ENCODE data around the gene LDB2.
"Not testable (repeated sequence)": the region's sequence is repeated elsewhere in the genome, so short reads cannot be mapped to it uniquely, and the experiment has no call there.

The LDB2 gene

DNA sequence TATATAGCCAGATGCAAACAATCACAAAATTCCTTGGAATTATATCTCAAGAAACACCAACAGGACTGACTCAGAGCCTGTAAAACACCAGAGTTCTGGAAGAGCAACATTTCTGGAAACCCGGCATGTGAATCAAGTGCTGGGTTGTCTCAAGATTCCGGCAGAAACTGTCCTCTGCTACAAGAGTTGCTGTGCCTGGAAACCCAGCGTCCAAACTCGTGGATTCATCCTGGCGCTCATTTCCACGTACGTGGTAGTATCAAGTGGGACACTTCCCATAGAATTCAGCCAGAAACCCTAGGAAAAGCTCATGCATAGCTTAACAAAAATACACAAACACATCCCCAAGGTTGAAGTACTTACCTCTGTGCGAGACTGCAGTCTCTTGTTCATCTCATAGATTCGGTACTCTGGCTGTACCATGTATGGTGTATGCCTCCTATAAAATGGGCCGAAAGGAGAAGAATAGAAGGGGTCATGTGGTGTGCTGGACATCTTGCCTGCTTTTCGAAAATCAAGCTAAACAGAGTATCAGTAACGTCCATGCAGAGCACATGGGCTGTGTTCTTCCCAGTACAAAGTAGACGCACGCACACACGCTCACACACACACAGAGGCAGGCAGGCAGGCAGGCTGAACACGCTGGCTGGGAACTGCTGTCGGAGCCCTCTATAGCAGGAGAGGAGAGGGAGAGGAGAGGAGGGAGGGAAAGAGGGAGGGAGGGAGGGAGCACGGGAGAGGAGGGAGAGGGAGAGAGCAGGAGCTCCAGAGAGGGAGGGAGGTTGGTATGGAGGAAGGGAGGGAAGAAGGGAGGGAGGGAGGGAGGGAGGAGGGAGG, at the start of gene LDB2:
LDB2 (minus strand) TSS at position 655 of the 837 bp plus-strand sequence.
- DNase-seq, result no peak

DNA sequence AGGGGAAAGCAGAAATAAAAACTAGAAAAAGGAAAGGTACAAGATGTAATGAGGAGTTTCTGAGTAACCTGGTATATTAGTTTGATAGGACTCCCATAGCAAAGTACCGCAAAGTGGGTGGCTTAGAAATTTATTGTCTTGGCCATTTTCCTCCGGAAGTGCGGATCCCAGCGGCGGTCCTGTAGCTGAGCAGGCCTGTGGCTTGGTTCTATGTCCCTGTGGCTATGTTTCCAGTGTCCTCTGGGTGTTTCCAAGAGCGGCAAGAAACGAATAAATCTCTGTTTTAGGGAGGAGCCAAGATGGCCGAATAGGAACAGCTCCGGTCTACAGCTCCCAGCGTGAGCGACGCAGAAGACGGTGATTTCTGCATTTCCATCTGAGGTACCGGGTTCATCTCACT, 44.0 kb upstream of the LDB2 start:
- no peak for DNase-seq

DNA sequence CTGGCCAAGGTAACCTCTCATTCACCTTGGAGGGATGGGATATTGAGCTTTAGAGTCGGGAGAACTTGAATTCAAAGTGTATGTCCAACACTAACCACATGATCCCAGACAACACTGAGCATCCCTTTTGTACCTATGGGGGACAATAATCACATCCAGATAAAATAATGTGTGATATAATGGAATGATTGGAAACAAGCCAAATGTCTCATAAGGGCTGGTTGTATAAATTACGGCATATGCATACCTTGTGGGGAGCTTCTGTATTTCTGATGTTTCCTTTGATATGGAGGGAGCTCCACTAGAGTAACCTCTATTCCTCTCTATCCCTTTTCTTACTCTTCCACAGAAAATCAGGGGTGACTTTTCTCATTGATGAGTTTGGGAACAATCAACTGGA, 40.7 kb upstream of the LDB2 start:
- DNase-seq, result no peak

DNA sequence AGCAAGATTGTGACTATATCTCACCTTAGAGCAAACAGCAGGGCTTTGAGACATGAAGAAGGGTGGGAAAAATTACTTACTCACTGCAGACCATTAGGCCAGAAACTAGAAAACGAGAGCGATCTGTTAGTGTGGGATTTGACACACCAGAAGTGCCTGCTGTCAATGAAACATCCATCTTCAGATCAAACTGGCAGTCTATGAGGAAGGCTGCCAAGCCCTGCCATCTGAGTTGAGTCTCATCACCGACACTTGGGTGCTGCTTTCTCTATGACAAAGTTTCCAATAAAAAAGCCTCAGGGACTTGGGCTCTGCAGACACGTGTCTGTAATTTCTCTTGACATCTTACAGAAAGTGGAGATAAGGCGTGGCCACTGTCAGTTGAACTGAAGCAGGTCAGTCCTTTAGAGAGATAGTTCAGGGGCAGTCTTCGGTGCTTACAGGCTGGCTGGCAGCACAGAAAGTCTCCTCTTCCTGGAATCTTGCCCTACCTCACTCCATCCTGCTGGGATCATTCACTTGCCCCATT, 40.1 kb upstream of the LDB2 start:
- no peak for DNase-seq

DNA sequence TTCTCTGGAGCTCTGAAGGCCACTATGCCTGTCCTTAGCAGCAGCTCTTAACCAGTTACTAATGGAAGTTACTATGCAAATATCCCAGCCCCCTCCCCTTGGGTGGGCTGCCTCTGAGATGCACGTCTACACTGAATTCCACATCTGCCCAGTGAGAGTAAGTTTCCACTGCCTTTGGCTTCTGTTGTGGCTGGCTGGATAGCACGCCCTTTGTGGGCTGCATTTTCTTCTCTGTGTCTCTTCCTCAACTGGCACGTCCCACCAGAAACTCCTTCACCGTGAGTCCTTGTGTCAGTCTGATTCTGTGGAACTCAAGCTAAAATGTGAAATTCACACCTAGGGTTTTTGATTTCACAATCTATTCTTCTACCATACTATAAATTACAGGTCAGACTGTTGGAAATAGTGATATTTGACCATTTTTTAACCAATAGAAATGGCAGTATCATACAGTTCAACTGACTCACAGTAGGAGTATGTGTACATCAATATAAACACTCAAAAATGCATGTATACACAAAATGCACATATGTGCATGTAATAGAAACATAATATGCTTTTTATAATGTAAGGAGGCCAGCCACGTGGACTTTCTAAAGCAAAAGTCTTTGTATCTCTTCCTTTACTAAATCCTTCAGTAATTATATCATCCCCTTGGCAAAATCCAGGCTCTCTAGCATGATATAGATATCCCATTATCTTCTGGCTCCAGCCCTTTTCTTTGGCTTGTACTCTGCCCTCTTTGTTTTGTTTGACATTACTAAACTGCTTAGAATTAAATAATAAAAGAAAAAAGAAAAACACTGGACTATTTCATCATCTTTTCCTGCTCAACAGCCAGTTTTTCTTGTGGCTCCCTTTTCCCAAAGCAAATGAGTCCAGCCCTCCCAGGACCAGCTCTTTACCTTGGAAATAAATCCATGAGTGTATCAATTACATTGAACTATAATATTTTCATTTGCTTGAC, 33.2 kb upstream of the LDB2 start:
- no peak for DNase-seq

DNA sequence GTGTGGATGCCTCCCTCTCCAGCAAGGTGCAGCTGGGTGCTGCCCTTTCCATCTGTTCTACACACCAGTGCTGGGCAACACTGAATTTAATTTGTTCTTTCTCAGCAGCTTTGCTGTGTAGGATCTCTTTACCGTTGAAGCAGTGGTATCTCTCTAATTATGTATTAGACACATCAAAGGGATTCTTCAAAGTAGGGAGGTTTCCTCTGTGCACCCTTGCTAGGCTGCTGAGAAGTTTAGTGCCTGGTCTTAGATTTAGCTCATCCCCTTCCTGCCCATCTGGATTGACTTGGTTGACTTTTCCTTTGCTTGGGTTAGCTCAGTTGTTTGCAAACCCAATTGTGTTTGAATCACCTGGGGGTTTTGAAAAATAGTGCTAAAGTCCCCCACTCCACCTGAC, 27.8 kb upstream of the LDB2 start:
- no peak for DNase-seq

DNA sequence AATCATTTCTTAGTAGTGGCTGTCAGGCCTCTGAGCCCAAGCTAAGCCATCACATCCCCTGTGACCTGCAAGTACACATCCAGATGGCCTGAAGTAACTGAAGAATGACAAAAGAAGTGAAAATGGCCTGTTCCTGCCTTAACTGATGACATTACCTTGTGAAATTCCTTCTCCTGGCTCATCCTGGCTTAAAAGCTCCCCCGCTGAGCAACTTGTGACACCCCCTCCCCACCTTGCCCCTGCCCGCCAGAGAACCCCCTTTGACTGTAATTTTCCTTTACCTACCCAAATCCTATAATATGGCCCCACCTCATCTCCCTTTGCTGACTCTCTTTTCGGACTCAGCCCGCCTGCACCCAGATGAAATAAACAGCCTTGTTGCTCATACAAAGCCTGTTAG, 20.3 kb upstream of the LDB2 start:
- DNase-seq, result not testable (repeated sequence)

DNA sequence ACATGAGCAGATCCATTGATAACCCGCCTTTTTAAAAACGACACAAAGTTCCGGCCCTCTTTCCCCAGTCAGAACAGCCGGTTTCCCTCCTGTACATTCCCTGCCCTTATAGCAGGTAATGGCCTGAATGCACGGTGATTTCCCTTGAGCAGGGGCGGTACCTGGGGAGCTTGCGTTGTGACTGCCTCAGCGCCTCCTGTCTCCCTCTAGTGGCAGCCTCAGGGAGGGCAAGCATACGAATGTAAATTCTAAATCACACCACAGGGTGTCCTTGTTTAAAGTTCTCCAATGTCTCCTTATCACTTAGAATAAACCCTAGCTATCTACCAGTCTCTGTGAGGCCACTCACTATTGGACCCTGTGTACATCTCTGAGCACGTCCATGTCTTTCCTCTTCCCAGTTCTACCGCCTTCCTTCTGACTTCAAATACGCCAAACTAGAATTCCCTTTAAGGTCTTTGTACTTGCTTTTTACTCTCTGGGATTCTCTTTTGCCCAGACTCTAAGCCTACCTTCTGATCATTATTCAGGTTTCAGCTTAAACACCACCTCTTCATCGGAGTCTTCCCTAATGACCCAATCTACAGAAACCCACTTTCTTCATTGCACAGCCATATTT, 18.4 kb upstream of the LDB2 start:
- DNase-seq, result peak; percentile 82

DNA sequence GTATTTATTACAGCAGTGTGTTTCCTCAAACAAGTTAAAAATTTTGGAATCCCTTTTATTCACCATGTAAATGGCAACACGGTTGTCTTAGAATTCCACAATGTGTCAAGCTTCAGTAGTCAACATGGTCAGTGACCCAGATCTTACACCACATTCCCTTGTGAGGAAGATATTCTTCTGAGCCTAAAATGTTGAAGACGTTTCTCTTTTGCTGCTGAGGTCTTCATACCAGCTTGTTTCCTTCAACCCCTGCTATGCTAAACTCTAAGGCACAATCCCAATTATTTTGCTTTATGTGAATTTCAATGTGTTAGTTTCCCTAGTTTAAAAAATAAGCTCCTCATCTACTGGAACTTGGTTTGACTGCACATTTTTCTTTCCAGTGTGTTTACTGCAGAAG, 17.6 kb upstream of the LDB2 start:
- DNase-seq, result no peak

DNA sequence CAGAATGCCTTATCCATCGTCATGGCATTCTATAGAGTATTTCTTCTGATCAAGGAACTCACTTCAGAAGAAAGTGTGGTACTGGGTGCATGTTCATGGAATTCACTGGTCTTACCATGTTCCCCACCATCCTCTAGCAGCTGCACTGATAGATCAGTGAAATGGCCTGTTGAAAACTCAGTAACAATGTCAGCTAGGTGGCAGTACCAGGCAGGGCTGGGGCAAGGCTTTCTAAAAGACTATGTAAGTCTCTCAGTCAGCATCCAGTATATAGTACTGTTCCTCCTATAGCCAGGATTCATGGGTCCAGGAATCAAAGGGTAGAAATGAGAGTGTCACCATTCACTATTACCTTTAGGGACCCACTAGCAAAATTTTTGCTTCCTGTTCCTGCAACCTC, 15.8 kb upstream of the LDB2 start:
- no peak for DNase-seq

DNA sequence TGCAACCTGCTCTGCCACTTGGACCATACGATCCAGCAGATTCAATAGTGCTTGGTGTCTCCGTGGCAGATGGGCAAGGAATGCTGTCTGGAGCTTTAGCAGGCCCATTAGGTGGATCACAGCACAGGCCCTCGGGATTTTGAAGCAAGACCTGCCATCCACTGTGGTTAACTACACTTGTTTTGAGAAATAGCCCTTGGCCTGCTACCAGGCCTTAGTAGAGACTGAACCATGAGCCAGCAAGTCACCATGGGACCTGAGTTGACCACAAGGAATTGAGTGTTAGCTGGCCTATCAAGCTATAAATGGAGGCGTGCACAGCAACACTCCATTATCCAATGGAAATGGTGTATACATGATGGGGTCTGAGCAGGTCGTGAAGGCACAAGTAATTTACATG, 14.5 kb upstream of the LDB2 start:
- DNase-seq, result no peak

DNA sequence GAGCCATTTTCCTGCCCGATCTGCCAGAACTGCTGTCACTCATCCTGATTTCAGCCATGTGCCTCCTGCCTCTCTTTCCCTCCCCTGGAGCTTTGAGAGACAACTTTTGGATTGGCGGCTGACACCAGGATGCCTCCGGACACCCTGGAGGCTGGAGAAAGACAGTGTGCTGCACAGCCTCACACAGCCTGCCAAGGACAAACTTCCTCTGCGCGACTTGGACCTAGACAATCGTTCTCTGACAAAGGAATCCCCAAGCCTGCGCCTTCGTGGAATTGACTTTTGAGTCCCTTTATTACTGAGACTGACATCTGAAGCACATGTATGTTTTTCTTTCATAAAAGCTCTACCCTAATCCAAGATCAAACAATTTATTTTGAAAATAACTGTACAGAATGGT, 10.8 kb upstream of the LDB2 start:
- no peak for DNase-seq

DNA sequence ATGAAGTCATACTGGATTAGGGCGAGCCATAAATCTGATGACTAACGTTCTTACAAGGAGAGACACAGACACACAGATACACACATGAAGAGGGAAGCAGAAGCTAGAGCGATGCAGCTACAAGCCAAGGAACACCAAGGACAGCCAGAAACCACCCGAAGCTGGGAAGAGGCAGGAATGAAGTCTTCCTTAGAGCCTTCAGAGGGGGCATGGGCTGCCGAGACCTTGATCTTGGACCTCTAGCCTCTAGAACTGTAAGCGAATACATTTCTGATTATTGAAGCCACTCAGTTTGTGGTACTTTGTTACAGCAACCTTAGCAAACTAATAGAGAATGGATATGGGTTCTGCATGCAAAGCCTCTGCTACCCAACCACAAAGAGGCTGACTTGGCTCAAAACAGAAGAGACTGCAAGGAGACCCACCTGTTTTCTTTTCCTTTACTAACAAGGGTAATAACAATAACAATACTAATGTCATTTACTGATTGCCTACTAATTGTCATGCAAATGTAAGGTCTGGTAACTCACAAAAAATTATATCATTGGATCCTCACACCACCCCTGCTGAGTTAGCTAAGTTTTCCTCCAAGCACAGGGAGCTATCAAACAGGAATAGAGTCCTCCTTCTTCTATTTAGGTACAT, 10.1 kb upstream of the LDB2 start:
- no peak for DNase-seq

DNA sequence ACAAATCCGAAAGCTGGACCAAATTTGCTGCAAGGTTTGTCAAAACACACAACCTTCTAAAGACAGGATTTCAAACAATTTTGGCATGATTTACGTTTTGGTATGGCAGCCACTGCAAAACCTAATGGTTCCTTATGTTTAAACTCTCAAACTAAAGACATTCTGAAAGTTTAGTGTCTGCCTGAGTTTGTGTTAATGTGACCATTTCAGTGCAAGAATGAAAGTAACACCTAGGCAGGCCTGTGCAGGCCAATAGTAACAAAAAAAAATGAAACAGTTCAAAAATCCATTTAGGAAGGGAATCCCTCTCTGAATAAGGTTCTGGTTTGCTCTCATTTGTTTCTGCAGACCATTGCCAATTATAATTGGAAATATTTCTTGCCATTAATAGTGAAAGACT, 1.9 kb upstream of the LDB2 start:
- no peak for DNase-seq

DNA sequence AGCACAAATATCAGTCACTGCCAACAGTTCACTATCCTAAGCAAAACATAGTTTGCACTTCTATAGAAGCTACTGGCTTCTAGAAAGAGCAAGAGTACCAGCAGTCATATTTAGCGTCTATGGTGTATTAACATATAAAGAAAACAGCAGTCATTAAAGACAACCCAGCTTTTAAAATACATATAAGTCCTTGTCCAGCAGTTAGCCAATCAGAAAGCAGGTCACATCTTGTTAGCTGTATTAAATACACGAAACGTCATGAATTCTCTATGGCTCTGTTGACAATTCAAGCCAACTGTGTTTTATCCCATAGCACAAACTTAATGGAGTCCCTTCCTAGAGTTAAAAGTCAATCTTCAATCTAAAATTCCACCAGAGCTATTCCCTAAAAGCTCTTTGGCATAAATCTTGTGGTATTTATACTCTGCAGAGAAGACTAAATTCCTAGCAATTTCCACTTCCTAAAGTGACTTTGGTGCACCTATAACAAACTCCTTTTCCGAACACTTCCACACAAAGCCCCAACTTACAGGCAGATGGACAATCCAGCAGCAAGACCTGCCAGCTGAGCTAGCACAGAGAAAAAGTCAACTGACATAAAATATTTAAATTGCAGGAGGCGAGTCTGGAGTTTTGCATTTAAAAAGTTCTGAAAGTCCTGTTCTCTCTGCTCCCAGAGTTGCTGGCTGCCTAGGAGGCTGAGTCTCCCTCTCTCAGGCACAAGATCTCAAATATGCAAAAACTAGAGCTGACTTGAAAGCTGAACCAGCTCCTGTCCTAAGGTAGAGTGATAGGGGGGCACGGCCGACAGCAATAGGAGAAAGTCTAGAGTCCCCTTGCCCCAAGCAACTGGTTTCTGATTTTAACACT, 1.3 kb downstream of the LDB2 start:
- no peak for DNase-seq

DNA sequence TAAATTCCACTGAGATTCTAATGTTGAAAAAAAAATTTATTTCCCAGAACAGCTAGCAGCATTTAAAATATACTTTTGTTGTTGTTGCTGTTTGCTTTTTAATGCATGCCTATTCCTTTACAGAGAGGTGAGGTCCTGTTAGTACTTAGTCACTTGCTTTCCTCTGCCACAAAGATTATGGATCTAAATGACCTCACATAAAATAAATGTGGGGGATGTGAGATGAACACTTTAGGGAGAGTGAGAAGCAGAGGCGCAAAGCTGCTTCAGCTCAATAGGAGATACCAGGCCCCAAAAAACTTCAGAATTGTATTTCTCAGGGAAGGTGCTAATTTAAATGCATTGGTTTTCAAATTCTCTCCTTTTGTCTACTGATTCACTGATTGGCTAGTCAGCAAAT, 4.0 kb downstream of the LDB2 start:
- no peak for DNase-seq

DNA sequence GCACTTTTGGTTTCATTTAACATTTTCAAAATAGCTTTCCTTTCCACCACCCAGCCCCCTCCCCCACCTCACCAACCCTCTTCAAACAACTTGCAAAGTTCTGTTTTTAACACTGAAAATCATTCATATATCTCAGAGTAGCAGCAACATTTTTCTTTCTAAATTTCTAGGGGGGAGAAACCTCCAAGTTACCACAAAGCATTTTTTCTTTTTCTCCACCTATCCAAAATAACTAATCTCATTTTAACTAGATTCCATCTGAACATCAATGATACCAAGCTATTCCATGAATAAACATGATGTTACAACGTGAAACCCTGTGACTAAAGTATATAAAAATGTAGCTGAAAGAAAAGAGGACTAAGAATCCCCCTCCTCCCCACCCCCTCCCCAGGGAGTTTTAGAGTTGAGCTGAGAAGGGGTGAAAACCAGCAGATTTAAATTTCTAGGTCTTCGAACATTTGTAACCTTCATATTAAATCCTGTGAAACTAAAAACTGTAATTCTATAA, 5.2 kb downstream of the LDB2 start:
- DNase-seq, result no peak

DNA sequence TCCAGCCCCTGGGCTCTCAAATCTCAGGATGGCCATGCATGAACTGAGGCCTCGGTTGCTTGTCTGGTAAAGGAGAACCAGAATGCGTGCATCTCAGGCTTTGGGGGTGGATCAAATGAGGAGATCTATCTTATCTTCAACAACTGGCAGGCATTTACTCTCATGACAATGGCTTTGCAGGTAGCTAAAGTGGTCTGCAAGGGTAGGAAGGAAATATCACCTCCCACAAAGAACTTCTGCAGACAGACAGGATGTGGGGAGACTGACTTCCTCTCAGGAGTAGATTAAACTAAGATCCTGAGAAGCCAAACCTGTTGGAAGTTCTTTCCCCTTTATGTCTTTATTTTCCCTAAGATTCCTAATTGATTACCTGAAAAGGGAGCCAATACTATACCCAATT, 7.8 kb downstream of the LDB2 start:
- peak; percentile 18 for DNase-seq

DNA sequence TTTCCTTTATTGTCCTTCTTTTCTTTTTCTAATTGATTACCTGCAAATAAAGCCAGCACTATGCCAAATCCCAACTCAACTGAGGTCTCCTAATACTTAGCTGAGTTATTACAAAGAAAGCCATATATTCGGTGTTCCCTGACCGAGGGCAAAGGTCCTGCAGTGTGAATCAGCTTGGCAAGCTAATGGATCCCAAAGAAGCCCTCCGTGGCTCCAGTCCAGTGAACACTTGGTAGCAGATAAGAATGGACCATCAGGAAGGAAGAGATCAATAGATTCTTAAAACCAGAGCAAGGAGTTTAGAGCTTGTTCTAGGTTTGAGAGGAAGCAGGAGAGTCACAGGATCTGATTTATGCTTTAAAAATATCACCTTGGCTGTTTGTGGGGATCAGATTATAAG, 8.5 kb downstream of the LDB2 start:
- no peak for DNase-seq

DNA sequence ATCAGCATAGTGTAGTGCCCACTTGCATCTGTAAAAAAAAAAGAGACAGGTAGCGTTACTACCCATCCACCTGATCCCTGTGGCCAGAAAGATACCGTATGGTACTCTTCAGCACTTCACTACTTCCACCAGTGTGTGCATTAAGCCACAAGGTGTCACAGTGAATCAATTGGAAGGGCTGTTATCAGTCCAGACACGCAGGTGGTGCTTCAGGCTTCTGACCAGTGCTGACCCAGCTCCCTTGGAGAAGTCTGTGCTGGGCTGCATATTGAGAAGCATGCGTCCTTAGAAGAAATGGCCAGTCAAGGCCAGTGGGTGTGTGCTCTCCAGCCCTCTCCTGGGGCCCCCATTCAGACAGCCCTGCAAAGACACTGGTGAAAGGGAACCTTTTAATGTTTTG, 10.6 kb downstream of the LDB2 start:
- no peak for DNase-seq

DNA sequence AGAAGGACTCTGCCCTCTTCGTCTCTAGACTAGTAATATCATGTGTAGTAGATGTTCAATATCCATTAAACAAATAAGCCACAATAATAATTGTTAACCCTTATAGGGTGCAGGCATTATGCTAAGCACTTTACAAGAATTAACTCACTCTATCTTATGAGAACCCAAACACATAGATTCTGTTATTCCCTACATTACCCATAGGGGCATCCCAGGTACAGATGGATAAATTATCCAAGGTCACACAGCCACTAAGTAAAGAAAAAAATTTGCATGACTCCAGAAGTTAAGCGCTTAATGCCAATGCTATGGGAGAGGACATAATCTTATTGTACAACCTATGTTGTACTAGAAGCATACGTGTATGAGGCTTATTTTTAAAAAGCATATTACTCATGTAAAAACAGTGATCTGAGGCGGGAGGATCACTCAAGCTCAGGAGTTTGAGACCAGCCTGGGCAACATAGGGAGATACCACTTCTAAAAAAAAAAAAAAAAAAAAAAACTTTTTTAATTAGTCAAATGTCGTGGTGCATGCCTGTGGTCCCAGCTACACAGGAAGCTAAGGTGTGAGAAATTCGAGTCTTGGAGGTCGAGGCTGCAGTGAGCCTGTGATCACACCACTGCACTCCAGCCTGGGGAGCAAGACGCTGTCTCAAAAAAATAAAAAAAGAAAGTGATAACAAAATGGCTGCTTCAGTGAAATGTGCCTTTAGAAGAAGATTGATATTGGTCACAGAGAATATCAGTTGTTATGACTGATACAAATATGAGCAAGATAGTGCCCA, 13.6 kb downstream of the LDB2 start:
- DNase-seq, result no peak

Data from activated CD4-positive, alpha-beta T cell treated with anti-CD3 and anti-CD28 coated beads, Interleukin-10, Interleukin-2, amounts not matched to agents 100 ng/mL and 50 ng/mL, durations not matched to agents 16 hours and 8 hours (primary cell).